Measurements from ENCODE around the gene TTC28. TPM values are rescaled to one million over a fixed set of nuclear protein-coding genes. Genes with fewer than 3 reads are reported as not detected.
A peak's percentile ranks its signal among the peaks of the same experiment; 100 is the strongest.
"Not testable (repeated sequence)": the region's sequence is repeated elsewhere in the genome, so short reads cannot be mapped to it uniquely, and the experiment has no call there.

The TTC28 gene
- polyA plus RNA-seq, 6 donors from 2014 or later = 2.2 to 5.0 (median 2.9) TPM

- Mint-ChIP-seq H3K27me3 (peaks cover 3 to 8% (median 7%) of the 10 kb centered on the region in 3 donors), H3K4me3 (no peak overlapping the region), H3K36me3 (peaks cover 10 to 26% of the 10 kb centered on the region in 2 donors), H3K4me1 (no peaks in the 10 kb centered on the region), H3K27ac (no peak overlapping the region), H3K9me3 (peaks cover 7 to 27% (median 22%) of the 10 kb centered on the region in 7 donors)
- DNase-seq (no peak), ATAC-seq (ENCODE audit: low read depth in 2 of 2) (no peak)
Observed at GRCh38 chr22:28506150-28506535, 173.5 kb downstream of the TTC28 start.

GRCh38 chr22:28505416-28506149 lies 174.1 kb downstream of the TTC28 start:
- H3K27ac Mint-ChIP-seq = peak overlapping the region in 1 of 6 donors; percentile 57

GRCh38 chr22:28500006-28500405 lies 179.6 kb downstream of the TTC28 start:
- Mint-ChIP-seq H3K4me3 (no peak overlapping the region), H3K27me3 (peaks cover 8 to 31% (median 14%) of the 10 kb centered on the region in 3 donors), H3K4me1 (no peaks in the 10 kb centered on the region), H3K36me3 (no peaks in the 10 kb centered on the region), H3K27ac (no peak overlapping the region), H3K9me3 (no peaks in the 10 kb centered on the region)
- no peak for DNase-seq
- no peak for ATAC-seq (ENCODE audit: low read depth in 2 of 2)

More at GRCh38 chr22:28505416-28506149, 174.1 kb downstream of the TTC28 start:
- H3K4me1 Mint-ChIP-seq = no peaks in the 10 kb centered on the region
- H3K36me3 Mint-ChIP-seq = peaks cover 10 to 22% of the 10 kb centered on the region in 2 donors
- no peak for DNase-seq
- no peak for ATAC-seq (ENCODE audit: low read depth in 2 of 2)
- H3K9me3 Mint-ChIP-seq = peaks cover 7 to 21% (median 17%) of the 10 kb centered on the region in 7 donors
- H3K4me3 Mint-ChIP-seq = no peak overlapping the region
- peaks cover 3 to 8% (median 7%) of the 10 kb centered on the region in 3 donors for H3K27me3 Mint-ChIP-seq

GRCh38 chr22:28498044-28498443 lies 181.6 kb downstream of the TTC28 start:
- Mint-ChIP-seq H3K27me3 (peaks cover 8 to 31% (median 14%) of the 10 kb centered on the region in 3 donors), H3K9me3 (no peaks in the 10 kb centered on the region), H3K36me3 (no peaks in the 10 kb centered on the region), H3K27ac (no peak overlapping the region), H3K4me3 (no peak overlapping the region), H3K4me1 (no peaks in the 10 kb centered on the region)
- ATAC-seq (ENCODE audit: low read depth in 2 of 2) (no peak), DNase-seq (no peak)

- Mint-ChIP-seq H3K4me1 (no peaks in the 10 kb centered on the region), H3K27me3 (peaks cover 8 to 31% (median 14%) of the 10 kb centered on the region in 3 donors), H3K4me3 (no peak overlapping the region), H3K9me3 (no peaks in the 10 kb centered on the region), H3K27ac (no peak overlapping the region), H3K36me3 (no peaks in the 10 kb centered on the region)
- DNase-seq (no peak), ATAC-seq (ENCODE audit: low read depth in 2 of 2) (no peak)
Observed at GRCh38 chr22:28497188-28497587, 182.5 kb downstream of the TTC28 start.

- not testable (repeated sequence) for ATAC-seq (ENCODE audit: low read depth in 2 of 2); H3K36me3 Mint-ChIP-seq; DNase-seq; H3K4me1 Mint-ChIP-seq; H3K4me3 Mint-ChIP-seq; H3K27ac Mint-ChIP-seq
- peaks cover 1 to 24% (median 10%) of the 10 kb centered on the region in 3 donors for H3K27me3 Mint-ChIP-seq
- H3K9me3 Mint-ChIP-seq = peaks cover 0 to 12% (median 0%) of the 10 kb centered on the region in 7 donors
Observed at GRCh38 chr22:28491289-28491688, 188.4 kb downstream of the TTC28 start.

GRCh38 chr22:28488825-28489224 lies 190.8 kb downstream of the TTC28 start:
- H3K27ac Mint-ChIP-seq = no peak overlapping the region
- DNase-seq = no peak
- H3K4me3 Mint-ChIP-seq = no peak overlapping the region
- no peaks in the 10 kb centered on the region for H3K36me3 Mint-ChIP-seq
- H3K4me1 Mint-ChIP-seq = no peaks in the 10 kb centered on the region
- peaks cover 0 to 12% (median 0%) of the 10 kb centered on the region in 7 donors for H3K9me3 Mint-ChIP-seq
- no peak for ATAC-seq (ENCODE audit: low read depth in 2 of 2)
- H3K27me3 Mint-ChIP-seq = peaks cover 0 to 40% (median 11%) of the 10 kb centered on the region in 3 donors

GRCh38 chr22:28484662-28485061 lies 195.0 kb downstream of the TTC28 start:
- H3K4me1 Mint-ChIP-seq = no peaks in the 10 kb centered on the region
- ATAC-seq (ENCODE audit: low read depth in 2 of 2) (no peak), DNase-seq (no peak)
- no peaks in the 10 kb centered on the region for H3K9me3 Mint-ChIP-seq
- no peak overlapping the region for H3K4me3 Mint-ChIP-seq
- H3K36me3 Mint-ChIP-seq = no peaks in the 10 kb centered on the region
- H3K27ac Mint-ChIP-seq = no peak overlapping the region
- H3K27me3 Mint-ChIP-seq = peaks cover 4 to 42% (median 13%) of the 10 kb centered on the region in 3 donors

- Mint-ChIP-seq H3K4me1 (no peaks in the 10 kb centered on the region), H3K4me3 (no peak overlapping the region), H3K27me3 (peaks cover 4 to 34% (median 13%) of the 10 kb centered on the region in 3 donors), H3K27ac (no peak overlapping the region), H3K36me3 (no peaks in the 10 kb centered on the region), H3K9me3 (no peaks in the 10 kb centered on the region)
- DNase-seq (no peak), ATAC-seq (ENCODE audit: low read depth in 2 of 2) (no peak)
Observed at GRCh38 chr22:28481725-28482124, 197.9 kb downstream of the TTC28 start.

GRCh38 chr22:28480000-28480715 lies 199.5 kb downstream of the TTC28 start:
- DNase-seq (no peak), ATAC-seq (ENCODE audit: low read depth in 2 of 2) (no peak)
- Mint-ChIP-seq H3K9me3 (peaks cover 0 to 1% (median 0%) of the 10 kb centered on the region in 7 donors), H3K4me3 (no peak overlapping the region), H3K27ac (no peak overlapping the region), H3K4me1 (no peaks in the 10 kb centered on the region), H3K27me3 (peaks cover 4 to 19% (median 14%) of the 10 kb centered on the region in 3 donors), H3K36me3 (no peaks in the 10 kb centered on the region)

GRCh38 chr22:28478564-28478963 lies 201.1 kb downstream of the TTC28 start:
- Mint-ChIP-seq H3K4me3 (no peak overlapping the region), H3K27ac (no peak overlapping the region), H3K36me3 (no peaks in the 10 kb centered on the region), H3K9me3 (peaks cover 0 to 3% (median 0%) of the 10 kb centered on the region in 7 donors), H3K27me3 (peaks cover 4 to 23% (median 17%) of the 10 kb centered on the region in 3 donors), H3K4me1 (no peaks in the 10 kb centered on the region)
- no peak for DNase-seq
- ATAC-seq (ENCODE audit: low read depth in 2 of 2) = no peak

GRCh38 chr22:28477556-28477955 lies 202.1 kb downstream of the TTC28 start:
- no peak overlapping the region for H3K4me3 Mint-ChIP-seq

GRCh38 chr22:28474330-28474729 lies 205.3 kb downstream of the TTC28 start:
- H3K36me3 Mint-ChIP-seq = no peaks in the 10 kb centered on the region
- no peak overlapping the region for H3K27ac Mint-ChIP-seq
- H3K4me1 Mint-ChIP-seq = no peaks in the 10 kb centered on the region
- peaks cover 2 to 33% (median 9%) of the 10 kb centered on the region in 3 donors for H3K27me3 Mint-ChIP-seq
- DNase-seq = no peak
- no peak overlapping the region for H3K4me3 Mint-ChIP-seq
- H3K9me3 Mint-ChIP-seq = peaks cover 0 to 3% (median 0%) of the 10 kb centered on the region in 7 donors
- no peak for ATAC-seq (ENCODE audit: low read depth in 2 of 2)

More at GRCh38 chr22:28477556-28477955, 202.1 kb downstream of the TTC28 start:
- ATAC-seq (ENCODE audit: low read depth in 2 of 2) (no peak), DNase-seq (no peak)
- no peaks in the 10 kb centered on the region for H3K36me3 Mint-ChIP-seq
- no peaks in the 10 kb centered on the region for H3K4me1 Mint-ChIP-seq
- no peak overlapping the region for H3K27ac Mint-ChIP-seq
- H3K9me3 Mint-ChIP-seq = peaks cover 0 to 3% (median 0%) of the 10 kb centered on the region in 7 donors
- peaks cover 4 to 22% (median 13%) of the 10 kb centered on the region in 3 donors for H3K27me3 Mint-ChIP-seq

GRCh38 chr22:28473258-28473657 lies 206.4 kb downstream of the TTC28 start:
- H3K4me1 Mint-ChIP-seq = no peaks in the 10 kb centered on the region
- no peak for ATAC-seq (ENCODE audit: low read depth in 2 of 2)

More at GRCh38 chr22:28473258-28473657, 206.4 kb downstream of the TTC28 start:
- Mint-ChIP-seq H3K36me3 (no peaks in the 10 kb centered on the region), H3K4me3 (no peak overlapping the region), H3K27ac (no peak overlapping the region), H3K9me3 (peaks cover 0 to 3% (median 0%) of the 10 kb centered on the region in 7 donors), H3K27me3 (peaks cover 6 to 38% (median 9%) of the 10 kb centered on the region in 3 donors)
- no peak for DNase-seq
